ENCODE results near the gene PIM2. TPM values are rescaled to one million over a fixed set of nuclear protein-coding genes. Genes with fewer than 3 reads are reported as not detected.

The PIM2 gene
- total and polyA plus RNA-seq, 2 of the 13 experiments (the other 11 are each of a cell fraction or from before 2014, with no cell fraction given): 14.4 to 15.8 TPM

DNA sequence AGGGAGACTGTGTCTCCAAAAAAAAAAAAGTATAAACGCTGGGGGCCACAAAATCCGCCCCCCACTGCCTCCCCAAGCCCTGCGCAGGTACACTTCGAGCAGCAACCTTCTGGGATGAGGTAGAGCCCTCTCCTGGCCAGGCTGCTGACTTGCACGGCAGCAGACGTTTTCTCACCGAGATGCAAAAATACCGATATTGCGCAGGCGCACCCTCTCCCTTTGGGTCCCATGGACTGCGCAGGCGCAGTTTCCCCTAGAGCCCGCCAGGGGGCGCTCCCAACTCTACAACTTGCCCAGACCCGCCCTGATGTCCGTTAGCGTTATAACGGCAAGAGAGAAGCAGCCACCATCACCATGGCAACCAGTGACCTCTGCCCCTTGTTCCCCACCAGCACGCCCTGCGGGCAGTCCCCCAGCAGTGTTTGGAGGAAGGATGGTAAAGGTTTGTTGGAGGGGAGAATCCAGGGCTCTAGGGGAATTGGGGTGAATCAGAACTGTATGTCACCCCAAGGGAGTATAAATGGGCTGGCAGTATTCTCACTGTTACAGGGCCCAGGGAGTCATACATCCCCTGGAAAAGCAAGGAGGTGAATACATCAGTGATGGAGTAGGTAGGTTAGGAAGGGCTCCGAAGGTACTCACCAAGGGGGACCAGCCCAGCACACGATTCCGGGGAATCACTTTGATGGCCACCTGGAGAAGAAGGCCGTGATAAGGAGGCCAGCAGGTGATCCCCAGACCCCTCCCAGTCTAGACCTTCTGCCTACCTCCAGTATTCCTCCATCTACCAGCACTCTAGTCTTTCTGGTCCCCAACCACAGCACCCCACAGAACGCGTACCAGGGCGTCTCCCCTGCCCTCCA lies 1.5 kb downstream of the PIM2 start (continued):
- TF ChIP-seq, protein P1, sequence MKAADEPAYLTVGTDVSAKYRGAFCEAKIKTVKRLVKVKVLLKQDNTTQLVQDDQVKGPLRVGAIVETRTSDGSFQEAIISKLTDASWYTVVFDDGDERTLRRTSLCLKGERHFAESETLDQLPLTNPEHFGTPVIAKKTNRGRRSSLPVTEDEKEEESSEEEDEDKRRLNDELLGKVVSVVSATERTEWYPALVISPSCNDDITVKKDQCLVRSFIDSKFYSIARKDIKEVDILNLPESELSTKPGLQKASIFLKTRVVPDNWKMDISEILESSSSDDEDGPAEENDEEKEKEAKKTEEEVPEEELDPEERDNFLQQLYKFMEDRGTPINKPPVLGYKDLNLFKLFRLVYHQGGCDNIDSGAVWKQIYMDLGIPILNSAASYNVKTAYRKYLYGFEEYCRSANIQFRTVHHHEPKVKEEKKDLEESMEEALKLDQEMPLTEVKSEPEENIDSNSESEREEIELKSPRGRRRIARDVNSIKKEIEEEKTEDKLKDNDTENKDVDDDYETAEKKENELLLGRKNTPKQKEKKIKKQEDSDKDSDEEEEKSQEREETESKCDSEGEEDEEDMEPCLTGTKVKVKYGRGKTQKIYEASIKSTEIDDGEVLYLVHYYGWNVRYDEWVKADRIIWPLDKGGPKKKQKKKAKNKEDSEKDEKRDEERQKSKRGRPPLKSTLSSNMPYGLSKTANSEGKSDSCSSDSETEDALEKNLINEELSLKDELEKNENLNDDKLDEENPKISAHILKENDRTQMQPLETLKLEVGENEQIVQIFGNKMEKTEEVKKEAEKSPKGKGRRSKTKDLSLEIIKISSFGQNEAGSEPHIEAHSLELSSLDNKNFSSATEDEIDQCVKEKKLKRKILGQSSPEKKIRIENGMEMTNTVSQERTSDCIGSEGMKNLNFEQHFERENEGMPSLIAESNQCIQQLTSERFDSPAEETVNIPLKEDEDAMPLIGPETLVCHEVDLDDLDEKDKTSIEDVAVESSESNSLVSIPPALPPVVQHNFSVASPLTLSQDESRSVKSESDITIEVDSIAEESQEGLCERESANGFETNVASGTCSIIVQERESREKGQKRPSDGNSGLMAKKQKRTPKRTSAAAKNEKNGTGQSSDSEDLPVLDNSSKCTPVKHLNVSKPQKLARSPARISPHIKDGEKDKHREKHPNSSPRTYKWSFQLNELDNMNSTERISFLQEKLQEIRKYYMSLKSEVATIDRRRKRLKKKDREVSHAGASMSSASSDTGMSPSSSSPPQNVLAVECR (CRISPR knock-in tag; IDR thresholded peaks at IDR 0.05; ENCODE audit: borderline replicate concordance): peak; percentile 72; the same call in 1 of the 2 replicates
- no peak for TF ChIP-seq JUND (CRISPR knock-in tag; IDR thresholded peaks at IDR 0.05)
- peak; percentile 85 for TF ChIP-seq RFX3 (CRISPR knock-in tag; IDR thresholded peaks at IDR 0.05)
- TF ChIP-seq ZNF572 (CRISPR knock-in tag; IDR thresholded peaks at IDR 0.05): no peak
- TF ChIP-seq YY1 (IDR thresholded peaks at IDR 0.05; ENCODE audit: insufficient read depth, insufficient replicate concordance, low read depth, low read length): peak; percentile 42
- TF ChIP-seq LCORL (IDR thresholded peaks at IDR 0.05): no peak
- TF ChIP-seq LCORL (CRISPR knock-in tag; IDR thresholded peaks at IDR 0.05): peak; percentile 18; the same call in 1 of the 2 replicates
- TF ChIP-seq, protein P2, sequence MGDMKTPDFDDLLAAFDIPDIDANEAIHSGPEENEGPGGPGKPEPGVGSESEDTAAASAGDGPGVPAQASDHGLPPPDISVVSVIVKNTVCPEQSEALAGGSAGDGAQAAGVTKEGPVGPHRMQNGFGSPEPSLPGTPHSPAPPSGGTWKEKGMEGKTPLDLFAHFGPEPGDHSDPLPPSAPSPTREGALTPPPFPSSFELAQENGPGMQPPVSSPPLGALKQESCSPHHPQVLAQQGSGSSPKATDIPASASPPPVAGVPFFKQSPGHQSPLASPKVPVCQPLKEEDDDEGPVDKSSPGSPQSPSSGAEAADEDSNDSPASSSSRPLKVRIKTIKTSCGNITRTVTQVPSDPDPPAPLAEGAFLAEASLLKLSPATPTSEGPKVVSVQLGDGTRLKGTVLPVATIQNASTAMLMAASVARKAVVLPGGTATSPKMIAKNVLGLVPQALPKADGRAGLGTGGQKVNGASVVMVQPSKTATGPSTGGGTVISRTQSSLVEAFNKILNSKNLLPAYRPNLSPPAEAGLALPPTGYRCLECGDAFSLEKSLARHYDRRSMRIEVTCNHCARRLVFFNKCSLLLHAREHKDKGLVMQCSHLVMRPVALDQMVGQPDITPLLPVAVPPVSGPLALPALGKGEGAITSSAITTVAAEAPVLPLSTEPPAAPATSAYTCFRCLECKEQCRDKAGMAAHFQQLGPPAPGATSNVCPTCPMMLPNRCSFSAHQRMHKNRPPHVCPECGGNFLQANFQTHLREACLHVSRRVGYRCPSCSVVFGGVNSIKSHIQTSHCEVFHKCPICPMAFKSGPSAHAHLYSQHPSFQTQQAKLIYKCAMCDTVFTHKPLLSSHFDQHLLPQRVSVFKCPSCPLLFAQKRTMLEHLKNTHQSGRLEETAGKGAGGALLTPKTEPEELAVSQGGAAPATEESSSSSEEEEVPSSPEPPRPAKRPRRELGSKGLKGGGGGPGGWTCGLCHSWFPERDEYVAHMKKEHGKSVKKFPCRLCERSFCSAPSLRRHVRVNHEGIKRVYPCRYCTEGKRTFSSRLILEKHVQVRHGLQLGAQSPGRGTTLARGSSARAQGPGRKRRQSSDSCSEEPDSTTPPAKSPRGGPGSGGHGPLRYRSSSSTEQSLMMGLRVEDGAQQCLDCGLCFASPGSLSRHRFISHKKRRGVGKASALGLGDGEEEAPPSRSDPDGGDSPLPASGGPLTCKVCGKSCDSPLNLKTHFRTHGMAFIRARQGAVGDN (CRISPR knock-in tag; IDR thresholded peaks at IDR 0.05): peak; percentile 55
- TF ChIP-seq HNF4A (CRISPR knock-in tag; IDR thresholded peaks at IDR 0.05): peak; percentile 32
- TF ChIP-seq CEBPG (CRISPR knock-in tag; IDR thresholded peaks at IDR 0.05): 0 out of 2 replicates have a peak, but pooled peaks have one; percentile 5
- TF ChIP-seq ZNF605 (CRISPR knock-in tag; IDR thresholded peaks at IDR 0.05): peak; percentile 82
- TF ChIP-seq SALL1 (CRISPR knock-in tag; IDR thresholded peaks at IDR 0.05): peak; percentile 43; the same call in 1 of the 2 replicates
- TF ChIP-seq ATF7 (IDR thresholded peaks at IDR 0.05): no peak
- no peak for TF ChIP-seq ATF7 (CRISPR knock-in tag; IDR thresholded peaks at IDR 0.05)
- TF ChIP-seq ZNF563 (CRISPR knock-in tag; IDR thresholded peaks at IDR 0.05): no peak
- TF ChIP-seq ZNF33B (CRISPR knock-in tag; IDR thresholded peaks at IDR 0.05): no peak
- TF ChIP-seq ZNF776 (CRISPR knock-in tag; IDR thresholded peaks at IDR 0.05): no peak
- no peak for TF ChIP-seq SNAI1 (CRISPR knock-in tag; IDR thresholded peaks at IDR 0.05; ENCODE audit: borderline replicate concordance)
- TF ChIP-seq FOSL1 (CRISPR knock-in tag; IDR thresholded peaks at IDR 0.05; ENCODE audit: borderline replicate concordance): no peak
- 0 out of 2 replicates have a peak, but pooled peaks have one; percentile 10 for TF ChIP-seq ELF3 (CRISPR knock-in tag; IDR thresholded peaks at IDR 0.05)
- no peak for TF ChIP-seq ZNF260 (CRISPR knock-in tag; IDR thresholded peaks at IDR 0.05; ENCODE audit: borderline replicate concordance, low read depth)

All from HepG2 (cell line).